Skin epidermis (tissue), 12 donors: Measurements from ENCODE around the gene FHOD3.

ENCODE experiments used
- H3K27ac ChIP-seq, 21 experiments: fragments of 200-600 bp; sonication (generic) in 11 of 21; one replicate each; pipeline ENCODE4 v1.5.0; 2020; ENCODE audit warnings: mild to moderate bottlenecking in 3 of 21, inconsistent platforms in 2 of 21, moderate library complexity in 2 of 21
- H3K4me3 ChIP-seq, 7 experiments: fragments of 200-600 bp; sonication (generic) in 2 of 7; one replicate each; pipeline ENCODE4 v1.5.0; 2020; ENCODE audit warnings: inconsistent platforms in 2 of 7, mild to moderate bottlenecking in 2 of 7, moderate library complexity in 1 of 7

FHOD3 gene

GRCh38 chr18:36488131-36488530 is 190.6 kb downstream of the FHOD3 start:
- Histone ChIP-seq H3K27ac (no peak overlapping the region), H3K4me3 (no peak overlapping the region)

GRCh38 chr18:36490897-36491296 is 193.4 kb downstream of the FHOD3 start:
- H3K27ac ChIP-seq: no peak overlapping the region
- no peak overlapping the region for H3K4me3 ChIP-seq

GRCh38 chr18:36492604-36493329 is 195.3 kb downstream of the FHOD3 start:
- Histone ChIP-seq H3K4me3 (no peak overlapping the region), H3K27ac (no peak overlapping the region)

DNA sequence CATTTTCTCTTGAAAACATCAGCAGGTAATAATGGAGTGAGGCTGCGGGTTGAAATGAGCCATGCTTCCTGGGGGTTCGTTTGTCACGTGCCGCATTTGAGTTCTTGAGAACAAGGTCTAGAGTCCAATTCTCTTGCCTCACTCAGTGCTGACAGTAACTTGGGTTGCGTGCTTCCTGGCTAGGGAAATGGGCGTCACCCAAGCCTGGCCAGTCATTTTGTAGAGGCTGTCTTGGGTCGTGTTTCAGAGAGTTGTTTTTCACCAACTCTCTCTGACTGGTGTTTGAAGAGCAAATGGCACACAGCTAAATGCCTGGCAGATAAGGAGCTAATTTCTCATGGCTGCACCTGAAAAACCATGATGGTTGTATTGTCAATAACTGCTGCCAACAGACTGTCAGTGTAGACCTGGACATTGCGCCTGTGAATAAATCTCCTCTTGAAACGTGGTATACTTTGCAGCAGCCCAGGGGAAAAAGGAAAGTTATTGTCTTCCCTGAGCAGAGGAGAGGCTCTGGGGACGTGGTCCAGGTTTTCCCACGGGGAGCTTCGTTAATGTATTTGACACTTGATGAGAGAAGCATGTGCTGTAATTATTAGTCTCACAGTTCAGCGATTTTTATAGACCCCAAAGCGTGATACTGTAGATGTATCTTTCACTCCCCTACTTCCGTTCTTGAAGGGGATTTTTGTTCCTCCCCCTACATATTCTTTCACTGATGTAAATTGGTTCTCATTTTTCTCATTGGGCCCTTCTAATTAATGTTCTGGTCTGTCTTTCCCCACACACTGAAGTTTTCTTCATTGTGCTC is 196.0 kb downstream of the FHOD3 start:
- H3K4me3 ChIP-seq: no peak overlapping the region
- H3K27ac ChIP-seq: no peak overlapping the region

DNA sequence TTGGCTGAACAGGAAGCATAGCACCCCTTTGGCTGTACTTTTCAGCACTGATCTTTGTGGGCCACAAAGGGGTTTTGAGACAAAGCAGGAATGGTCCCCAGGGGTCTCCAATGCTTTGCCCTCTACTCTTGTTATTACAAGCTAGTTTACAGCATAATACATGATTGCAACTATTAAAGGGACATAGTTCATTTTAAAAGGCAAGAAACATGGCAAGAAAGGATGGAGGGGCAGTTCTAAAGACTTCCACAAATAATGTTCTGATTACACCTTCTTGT is 196.6 kb downstream of the FHOD3 start:
- Histone ChIP-seq H3K4me3 (no peak overlapping the region), H3K27ac (no peak overlapping the region)

DNA sequence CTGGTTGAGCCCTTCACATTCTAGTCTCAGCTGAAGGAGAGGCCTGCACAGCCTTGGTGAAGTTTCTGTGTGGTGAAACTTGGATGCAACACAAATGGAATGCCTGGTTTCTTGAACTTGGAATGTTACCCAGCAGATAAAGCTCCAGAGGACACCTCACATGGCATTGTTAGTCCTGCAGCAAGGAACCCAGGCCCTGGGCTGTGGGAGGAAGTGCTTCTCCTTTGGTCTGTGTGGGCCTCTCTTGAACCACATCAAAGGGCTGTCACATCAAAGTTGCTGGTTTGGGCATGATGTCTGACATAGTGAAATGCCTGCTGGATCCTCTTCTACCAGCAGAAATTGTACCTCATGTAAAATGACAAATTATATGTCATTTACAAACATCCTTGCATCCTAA is 198.5 kb downstream of the FHOD3 start:
- Histone ChIP-seq H3K27ac (no peak overlapping the region), H3K4me3 (no peak overlapping the region)

DNA sequence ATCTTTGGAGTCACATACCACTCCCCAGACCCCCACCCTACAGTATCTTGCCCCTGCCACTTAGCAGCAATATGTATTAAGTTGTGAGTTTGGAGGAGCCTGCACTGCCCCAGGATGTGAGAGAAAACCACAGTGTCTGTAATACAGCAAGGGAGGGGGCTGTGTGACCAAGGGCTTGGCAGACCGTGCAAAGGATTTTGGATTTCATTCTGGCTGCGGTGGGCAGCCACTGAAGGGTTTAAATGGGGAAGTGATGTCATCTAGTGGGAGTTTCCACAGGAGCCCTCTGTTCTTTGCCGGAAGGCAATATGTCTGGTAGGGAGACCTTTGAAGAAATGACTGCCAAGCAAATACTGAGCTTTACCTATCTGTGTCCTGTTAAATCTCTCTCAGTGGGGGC is 202.4 kb downstream of the FHOD3 start:
- Histone ChIP-seq H3K4me3 (no peak overlapping the region), H3K27ac (peak overlapping the region in 1 of 21 experiments; percentile 33)

DNA sequence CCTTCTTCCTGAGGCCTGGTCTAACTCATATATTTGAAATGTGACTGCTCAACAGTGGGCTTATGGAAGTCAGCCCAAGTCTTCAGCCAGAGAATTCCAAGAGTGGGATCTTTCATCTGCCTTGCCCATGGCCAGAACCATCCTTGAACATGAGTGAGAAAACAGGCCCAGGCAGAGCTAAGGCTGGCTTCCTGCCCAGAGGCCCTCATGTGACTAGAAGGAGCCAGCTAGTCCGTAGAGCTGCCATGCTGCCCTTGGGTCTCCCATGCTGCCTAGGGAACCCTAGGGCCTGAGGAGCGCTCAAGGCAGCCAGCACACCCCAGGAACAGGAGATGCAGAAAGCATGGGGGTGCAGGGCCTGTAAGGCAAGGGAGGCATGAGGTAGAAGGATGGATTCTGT is 203.6 kb downstream of the FHOD3 start:
- Histone ChIP-seq H3K4me3 (no peak overlapping the region), H3K27ac (peak overlapping the region in 1 of 21 experiments; percentile 52)

DNA sequence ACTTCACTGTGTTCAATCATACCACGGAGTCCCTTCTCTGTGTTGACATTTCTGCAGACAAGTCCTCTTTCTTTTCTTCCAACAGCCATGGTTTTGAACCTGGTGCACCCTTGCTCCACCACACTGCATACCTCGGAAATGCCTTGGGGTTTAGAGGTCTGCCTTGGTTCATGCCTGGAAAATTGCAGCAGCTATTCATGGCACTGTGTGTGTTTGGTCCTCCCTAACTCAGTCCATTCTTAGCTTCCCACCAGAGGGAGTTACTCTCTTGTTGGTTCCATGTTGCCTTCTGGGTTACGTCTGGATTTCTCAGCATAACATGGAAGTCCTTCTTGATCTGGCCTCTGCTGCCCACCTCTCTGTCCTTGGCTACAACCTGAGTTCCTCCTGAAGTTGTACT is 206.0 kb downstream of the FHOD3 start:
- no peak overlapping the region for H3K27ac ChIP-seq
- H3K4me3 ChIP-seq: no peak overlapping the region

- Histone ChIP-seq H3K27ac (no peak overlapping the region), H3K4me3 (no peak overlapping the region)
Observed at GRCh38 chr18:36504928-36505327, 207.4 kb downstream of the FHOD3 start.

GRCh38 chr18:36505665-36506064 is 208.2 kb downstream of the FHOD3 start:
- Histone ChIP-seq H3K27ac (no peak overlapping the region), H3K4me3 (no peak overlapping the region)

- H3K4me3 ChIP-seq: no peak overlapping the region
- no peak overlapping the region for H3K27ac ChIP-seq
Observed at GRCh38 chr18:36509646-36510197, 212.2 kb downstream of the FHOD3 start.

DNA sequence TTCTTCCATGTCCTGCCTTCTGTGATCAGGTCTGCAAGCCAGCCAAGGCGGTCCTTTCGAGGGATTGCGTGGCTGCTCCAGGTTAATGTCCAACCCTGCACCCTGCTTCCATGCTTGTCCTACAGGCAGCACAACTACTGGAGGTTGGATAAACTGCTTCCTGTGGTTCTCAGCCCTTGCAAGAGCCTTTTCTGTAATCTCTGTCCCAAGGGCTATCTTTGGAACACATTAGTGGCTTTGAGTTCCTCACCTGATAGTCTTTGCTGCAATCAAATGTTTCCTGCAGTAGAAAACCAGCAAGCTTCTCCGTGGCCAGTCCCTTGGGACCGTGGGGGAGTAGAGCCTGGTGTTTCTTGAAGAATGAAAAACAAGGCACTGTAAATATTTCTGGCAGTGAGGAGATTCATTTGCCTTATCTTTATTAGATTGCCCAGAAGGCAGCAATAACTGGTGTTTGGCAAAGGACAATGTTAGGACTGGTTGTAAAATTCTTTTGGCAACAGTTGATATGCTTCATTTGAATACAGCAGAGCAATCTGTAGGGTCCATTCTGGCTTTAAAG is 214.4 kb downstream of the FHOD3 start:
- Histone ChIP-seq H3K27ac (no peak overlapping the region), H3K4me3 (no peak overlapping the region)

- no peak overlapping the region for H3K4me3 ChIP-seq
- no peak overlapping the region for H3K27ac ChIP-seq
Observed at GRCh38 chr18:36513556-36513955, 216.0 kb downstream of the FHOD3 start.

- H3K27ac ChIP-seq: no peak overlapping the region
Observed at GRCh38 chr18:36514778-36515177, 217.3 kb downstream of the FHOD3 start.

GRCh38 chr18:36516258-36516657 is 218.7 kb downstream of the FHOD3 start:
- Histone ChIP-seq H3K27ac (no peak overlapping the region), H3K4me3 (no peak overlapping the region)

More at GRCh38 chr18:36514778-36515177, 217.3 kb downstream of the FHOD3 start:
- H3K4me3 ChIP-seq: no peak overlapping the region

DNA sequence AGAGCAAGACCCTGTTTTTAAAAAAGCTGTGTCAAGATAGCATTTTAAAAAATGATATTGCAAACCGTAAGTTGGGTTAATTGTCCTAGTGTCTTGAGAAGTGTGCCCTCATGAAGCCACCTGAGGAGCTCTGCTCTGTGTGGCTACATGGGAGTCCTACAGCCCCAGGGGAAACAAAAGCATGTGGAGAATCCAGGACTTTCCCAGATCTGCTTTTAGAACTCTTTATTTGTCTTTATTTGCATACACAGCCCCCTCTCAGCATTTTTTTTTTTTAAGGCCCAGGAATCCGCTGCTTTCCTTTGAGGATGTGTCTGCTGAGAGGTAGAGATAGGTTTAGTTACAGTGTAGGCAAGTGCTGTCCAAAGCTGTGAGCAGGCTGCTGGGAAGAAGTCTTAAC is 219.2 kb downstream of the FHOD3 start:
- no peak overlapping the region for H3K4me3 ChIP-seq
- no peak overlapping the region for H3K27ac ChIP-seq

DNA sequence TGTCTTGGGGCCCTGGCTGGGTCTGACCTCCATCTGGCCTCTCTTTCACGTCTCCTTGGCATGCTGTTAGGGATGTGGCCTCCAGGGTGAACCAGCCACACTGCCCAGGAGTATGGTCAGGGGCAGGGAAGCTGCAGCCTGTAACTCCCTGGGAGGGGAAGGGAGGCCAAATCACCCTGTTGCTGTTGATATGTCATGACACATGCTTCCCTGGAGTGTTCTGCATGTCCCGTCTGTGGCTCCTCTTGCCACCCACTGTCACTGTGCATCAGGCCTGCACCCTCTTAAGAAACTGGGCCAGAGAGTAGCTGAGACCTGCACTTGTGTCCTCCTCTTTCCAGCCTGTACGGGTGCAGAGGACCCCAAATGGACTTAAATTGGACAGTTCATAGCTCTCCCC is 221.3 kb downstream of the FHOD3 start:
- no peak overlapping the region for H3K27ac ChIP-seq
- H3K4me3 ChIP-seq: no peak overlapping the region

GRCh38 chr18:36519358-36519757 is 221.8 kb downstream of the FHOD3 start:
- Histone ChIP-seq H3K27ac (no peak overlapping the region), H3K4me3 (no peak overlapping the region)

GRCh38 chr18:36522509-36522908 is 225.0 kb downstream of the FHOD3 start:
- no peak overlapping the region for H3K27ac ChIP-seq

GRCh38 chr18:36525913-36526312 is 228.4 kb downstream of the FHOD3 start:
- no peak overlapping the region for H3K27ac ChIP-seq
- no peak overlapping the region for H3K4me3 ChIP-seq

More at GRCh38 chr18:36522509-36522908, 225.0 kb downstream of the FHOD3 start:
- H3K4me3 ChIP-seq: no peak overlapping the region
